Measurements from ENCODE around the gene TECPR2.
A peak's percentile ranks its signal among the peaks of the same experiment; 100 is the strongest.

The TECPR2 gene

DNA sequence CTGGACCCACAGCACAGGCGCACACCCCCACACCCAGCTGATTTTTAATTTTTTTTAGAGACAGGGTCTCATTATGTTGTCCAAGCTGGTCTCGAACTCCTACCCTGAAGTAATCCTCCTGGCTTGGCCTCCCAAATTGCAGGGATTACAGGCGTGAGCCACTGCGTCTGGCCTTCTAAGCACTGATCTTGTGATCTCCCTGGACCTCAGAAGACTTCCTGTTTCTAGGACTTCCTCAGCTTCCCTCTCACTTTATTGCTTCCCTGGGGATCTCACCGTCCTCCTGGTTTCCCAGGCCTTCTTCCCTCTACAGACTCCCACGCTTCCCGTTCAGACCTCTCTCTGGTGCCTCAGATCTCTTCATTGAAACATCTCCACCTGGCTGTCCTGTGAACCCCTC lies 29.4 kb upstream of the TECPR2 start:
- Histone ChIP-seq H3K4ac (ENCODE audit: low read depth, low read length) (no peak overlapping the region), H3K14ac (ENCODE audit: low read length) (no peak overlapping the region), H3K9ac (ENCODE audit: low read length) (no peak overlapping the region), H2BK12ac (ENCODE audit: low read length) (no peak overlapping the region), H3K4me3 (ENCODE audit: low read depth, low read length) (no peak overlapping the region), H2AFZ (ENCODE audit: insufficient read depth, low read length, poor library complexity) (no peak overlapping the region), H3K18ac (ENCODE audit: low read length) (no peak overlapping the region), H2AK5ac (ENCODE audit: low read length) (no peak overlapping the region), H4K91ac (ENCODE audit: low read depth, low read length) (no peak overlapping the region), H3K4me2 (ENCODE audit: low read length) (no peak overlapping the region), H3K23ac (ENCODE audit: low read length) (no peak overlapping the region), H3K79me2 (ENCODE audit: control insufficient read depth, insufficient read depth, low read length, poor library complexity) (no peaks in the 10 kb centered on the region), H3K27me3 (ENCODE audit: insufficient read depth, low read length) (no peaks in the 10 kb centered on the region), H2BK120ac (ENCODE audit: insufficient read depth, low read length, poor library complexity) (no peak overlapping the region), H4K12ac (ENCODE audit: low read depth, low read length) (no peak overlapping the region), H3K36me3 (ENCODE audit: control insufficient read depth in 1 of 2, insufficient read depth in 2 of 2, low read length in 2 of 2) (peaks cover 25 to 33% of the 10 kb centered on the region in 2 experiments), H3K9me3 (ENCODE audit: insufficient read depth, low read depth, low read length) (no peaks in the 10 kb centered on the region), H3K4me1 (ENCODE audit: control insufficient read depth in 1 of 2, insufficient read depth in 2 of 2, low read length in 2 of 2) (no peaks in the 10 kb centered on the region), H3K79me1 (ENCODE audit: low read length) (no peaks in the 10 kb centered on the region), H2BK5ac (ENCODE audit: low read depth, low read length, poor library complexity) (no peak overlapping the region), H4K8ac (ENCODE audit: low read depth, low read length) (peak overlapping the region; percentile 16), H3K27ac (ENCODE audit: low read depth, low read length) (no peak overlapping the region)
- no CpG with 5 or more reads among the region's 7 CpGs for WGBS (ENCODE audit: extremely low coverage, insufficient coverage, insufficient read length)
- no peak for DNase-seq

DNA sequence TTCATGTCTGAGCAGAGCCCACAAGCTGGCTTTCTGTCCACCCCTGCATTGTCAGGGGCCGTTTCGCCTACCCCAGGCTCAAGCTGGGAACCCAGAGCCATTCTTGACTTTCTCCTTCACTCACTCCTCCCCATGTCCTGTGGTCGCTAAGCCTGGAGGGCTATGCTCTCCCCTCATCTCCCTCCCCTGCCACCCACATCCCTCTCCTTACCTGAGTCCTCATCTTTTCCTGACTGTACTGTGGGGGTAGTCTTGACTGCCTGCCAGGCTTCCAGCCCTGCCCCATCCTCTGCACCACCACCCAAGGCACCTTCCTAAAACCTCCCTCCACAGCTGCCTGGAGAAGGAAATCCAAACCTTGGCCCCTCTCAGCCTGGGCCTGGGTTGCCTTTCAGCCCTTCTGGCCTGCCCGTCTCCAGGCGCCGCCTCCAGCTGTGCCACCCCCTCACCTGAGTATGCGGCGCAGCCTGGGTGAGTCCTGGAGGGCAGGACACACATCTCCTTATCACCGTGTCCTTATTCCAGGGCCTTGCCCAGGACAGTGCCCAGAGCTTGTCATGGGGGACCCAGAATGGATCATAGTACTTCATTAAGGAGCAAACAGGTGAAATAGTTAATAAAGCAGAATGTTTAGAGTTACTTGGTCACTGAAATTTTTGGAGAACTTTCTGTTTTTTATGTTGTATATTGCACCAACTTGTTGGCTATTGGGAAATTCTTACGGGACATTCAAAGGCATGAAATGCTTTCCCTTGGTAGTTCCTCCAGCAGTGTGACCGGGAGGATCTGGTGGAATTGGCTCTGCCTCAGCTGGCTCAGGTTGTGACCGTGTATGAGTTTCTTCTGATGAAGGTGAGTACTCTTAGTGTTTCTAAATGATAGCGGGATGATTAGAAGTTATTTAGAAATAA lies 28.7 kb upstream of the TECPR2 start:
- Histone ChIP-seq H3K23ac (ENCODE audit: low read length) (no peak overlapping the region), H3K4me1 (ENCODE audit: control insufficient read depth in 1 of 2, insufficient read depth in 2 of 2, low read length in 2 of 2) (no peaks in the 10 kb centered on the region)
- no CpG with 5 or more reads among the region's 13 CpGs for WGBS (ENCODE audit: extremely low coverage, insufficient coverage, insufficient read length)

DNA sequence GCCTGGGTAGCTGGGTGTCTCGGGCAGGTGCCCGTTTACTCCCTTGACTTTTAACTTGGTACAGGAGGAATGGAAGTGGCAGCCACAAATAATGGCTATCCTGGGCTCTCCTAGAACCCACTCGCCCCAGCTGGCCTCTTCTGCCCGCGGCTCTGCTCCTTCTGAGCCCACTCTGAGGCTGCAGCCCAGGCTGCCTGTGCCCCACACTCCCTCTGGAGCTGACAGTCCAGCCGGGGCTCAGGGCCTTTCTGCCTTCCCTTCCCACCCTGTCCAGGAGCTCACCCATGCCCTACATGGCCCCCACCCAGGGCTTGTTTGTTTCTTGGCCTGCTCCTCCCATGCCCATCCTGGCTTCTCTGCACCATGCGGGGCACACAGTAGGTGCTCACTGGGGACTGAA lies 27.6 kb upstream of the TECPR2 start:
- Histone ChIP-seq H3K79me1 (ENCODE audit: low read length) (no peaks in the 10 kb centered on the region), H3K36me3 (ENCODE audit: control insufficient read depth in 1 of 2, insufficient read depth in 2 of 2, low read length in 2 of 2) (peaks cover 30 to 38% of the 10 kb centered on the region in 2 experiments), H3K4me1 (ENCODE audit: control insufficient read depth in 1 of 2, insufficient read depth in 2 of 2, low read length in 2 of 2) (no peaks in the 10 kb centered on the region), H3K79me2 (ENCODE audit: control insufficient read depth, insufficient read depth, low read length, poor library complexity) (no peaks in the 10 kb centered on the region), H3K23ac (ENCODE audit: low read length) (no peak overlapping the region), H3K27ac (ENCODE audit: low read depth, low read length) (no peak overlapping the region), H4K91ac (ENCODE audit: low read depth, low read length) (no peak overlapping the region), H3K4me3 (ENCODE audit: low read depth, low read length) (no peak overlapping the region), H3K14ac (ENCODE audit: low read length) (no peak overlapping the region), H2AFZ (ENCODE audit: insufficient read depth, low read length, poor library complexity) (no peak overlapping the region), H3K4me2 (ENCODE audit: low read length) (no peak overlapping the region), H2BK12ac (ENCODE audit: low read length) (no peak overlapping the region), H4K12ac (ENCODE audit: low read depth, low read length) (no peak overlapping the region), H2AK5ac (ENCODE audit: low read length) (no peak overlapping the region), H3K9me3 (ENCODE audit: insufficient read depth, low read depth, low read length) (no peaks in the 10 kb centered on the region), H3K4ac (ENCODE audit: low read depth, low read length) (no peak overlapping the region), H3K27me3 (ENCODE audit: insufficient read depth, low read length) (no peaks in the 10 kb centered on the region), H3K9ac (ENCODE audit: low read length) (no peak overlapping the region), H3K18ac (ENCODE audit: low read length) (no peak overlapping the region), H2BK120ac (ENCODE audit: insufficient read depth, low read length, poor library complexity) (no peak overlapping the region), H2BK5ac (ENCODE audit: low read depth, low read length, poor library complexity) (no peak overlapping the region), H4K8ac (ENCODE audit: low read depth, low read length) (no peak overlapping the region)
- WGBS (ENCODE audit: extremely low coverage, insufficient coverage, insufficient read length) = no CpG with 5 or more reads among the region's 7 CpGs
- no peak for DNase-seq

More for the DNA sequence above, 28.7 kb upstream of the TECPR2 start:
- no peak overlapping the region for H3K9ac ChIP-seq (ENCODE audit: low read length)
- no peak overlapping the region for H2AFZ ChIP-seq (ENCODE audit: insufficient read depth, low read length, poor library complexity)
- H4K91ac ChIP-seq (ENCODE audit: low read depth, low read length) = no peak overlapping the region
- H3K14ac ChIP-seq (ENCODE audit: low read length) = no peak overlapping the region
- H3K9me3 ChIP-seq (ENCODE audit: insufficient read depth, low read depth, low read length) = no peaks in the 10 kb centered on the region
- peaks cover 29 to 37% of the 10 kb centered on the region in 2 experiments for H3K36me3 ChIP-seq (ENCODE audit: control insufficient read depth in 1 of 2, insufficient read depth in 2 of 2, low read length in 2 of 2)
- H3K79me1 ChIP-seq (ENCODE audit: low read length) = no peaks in the 10 kb centered on the region
- no peak overlapping the region for H2BK120ac ChIP-seq (ENCODE audit: insufficient read depth, low read length, poor library complexity)
- H2AK5ac ChIP-seq (ENCODE audit: low read length) = peak overlapping the region; percentile 59
- no peak overlapping the region for H3K4ac ChIP-seq (ENCODE audit: low read depth, low read length)
- H2BK12ac ChIP-seq (ENCODE audit: low read length) = no peak overlapping the region
- no peak overlapping the region for H2BK5ac ChIP-seq (ENCODE audit: low read depth, low read length, poor library complexity)
- H3K4me2 ChIP-seq (ENCODE audit: low read length) = no peak overlapping the region
- no peaks in the 10 kb centered on the region for H3K27me3 ChIP-seq (ENCODE audit: insufficient read depth, low read length)
- no peaks in the 10 kb centered on the region for H3K79me2 ChIP-seq (ENCODE audit: control insufficient read depth, insufficient read depth, low read length, poor library complexity)
- no peak overlapping the region for H3K4me3 ChIP-seq (ENCODE audit: low read depth, low read length)
- no peak overlapping the region for H3K27ac ChIP-seq (ENCODE audit: low read depth, low read length)
- H4K12ac ChIP-seq (ENCODE audit: low read depth, low read length) = peak overlapping the region; percentile 50
- no peak for DNase-seq
- H3K18ac ChIP-seq (ENCODE audit: low read length) = no peak overlapping the region
- H4K8ac ChIP-seq (ENCODE audit: low read depth, low read length) = no peak overlapping the region

DNA sequence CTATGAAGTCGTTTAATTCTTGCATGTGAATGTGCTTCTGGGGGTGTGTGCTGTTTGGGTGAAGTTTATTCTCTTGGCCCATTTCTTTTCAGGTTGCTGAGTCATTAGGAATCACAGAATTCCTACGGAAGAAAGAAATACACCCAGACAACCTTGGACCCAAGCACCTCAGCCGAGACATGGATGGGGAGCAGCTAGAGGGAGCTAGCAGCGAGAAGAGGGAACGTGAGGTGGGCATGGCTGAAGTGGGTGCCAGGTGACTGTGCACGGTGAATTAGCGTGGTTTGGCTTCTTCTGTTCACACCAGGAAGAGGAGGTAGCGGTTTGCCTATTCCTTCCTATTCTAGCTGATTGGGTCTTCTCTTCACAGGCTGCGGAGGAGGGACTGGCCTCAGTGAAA lies 24.0 kb upstream of the TECPR2 start:
- no peak overlapping the region for H4K91ac ChIP-seq (ENCODE audit: low read depth, low read length)
- no CpG with 5 or more reads among the region's 9 CpGs for WGBS (ENCODE audit: extremely low coverage, insufficient coverage, insufficient read length)
- no peak overlapping the region for H3K14ac ChIP-seq (ENCODE audit: low read length)
- H2BK120ac ChIP-seq (ENCODE audit: insufficient read depth, low read length, poor library complexity) = no peak overlapping the region
- no peak overlapping the region for H2AFZ ChIP-seq (ENCODE audit: insufficient read depth, low read length, poor library complexity)
- no peaks in the 10 kb centered on the region for H3K27me3 ChIP-seq (ENCODE audit: insufficient read depth, low read length)
- H3K79me2 ChIP-seq (ENCODE audit: control insufficient read depth, insufficient read depth, low read length, poor library complexity) = no peaks in the 10 kb centered on the region
- H3K4ac ChIP-seq (ENCODE audit: low read depth, low read length) = no peak overlapping the region
- no peaks in the 10 kb centered on the region for H3K79me1 ChIP-seq (ENCODE audit: low read length)
- H2AK5ac ChIP-seq (ENCODE audit: low read length) = no peak overlapping the region
- DNase-seq = no peak
- no peaks in the 10 kb centered on the region for H3K9me3 ChIP-seq (ENCODE audit: insufficient read depth, low read depth, low read length)
- H4K8ac ChIP-seq (ENCODE audit: low read depth, low read length) = no peak overlapping the region
- H3K4me3 ChIP-seq (ENCODE audit: low read depth, low read length) = no peak overlapping the region
- no peak overlapping the region for H2BK5ac ChIP-seq (ENCODE audit: low read depth, low read length, poor library complexity)
- H4K12ac ChIP-seq (ENCODE audit: low read depth, low read length) = no peak overlapping the region
- no peak overlapping the region for H2BK12ac ChIP-seq (ENCODE audit: low read length)
- H3K9ac ChIP-seq (ENCODE audit: low read length) = no peak overlapping the region
- H3K27ac ChIP-seq (ENCODE audit: low read depth, low read length) = no peak overlapping the region
- peaks cover 37 to 39% of the 10 kb centered on the region in 2 experiments for H3K36me3 ChIP-seq (ENCODE audit: control insufficient read depth in 1 of 2, insufficient read depth in 2 of 2, low read length in 2 of 2)
- no peak overlapping the region for H3K23ac ChIP-seq (ENCODE audit: low read length)
- no peaks in the 10 kb centered on the region for H3K4me1 ChIP-seq (ENCODE audit: control insufficient read depth in 1 of 2, insufficient read depth in 2 of 2, low read length in 2 of 2)
- no peak overlapping the region for H3K18ac ChIP-seq (ENCODE audit: low read length)
- H3K4me2 ChIP-seq (ENCODE audit: low read length) = no peak overlapping the region
